GM23338 (cell line): Measurements from ENCODE around the gene CSPG5. TPM values are rescaled to one million over a fixed set of nuclear protein-coding genes. Genes with fewer than 3 reads are reported as not detected.

ENCODE experiments used
- ATAC-seq: fragments of 200-7000 bp; cut with Tn5 transposase; 3 replicates; pipeline ENCODE4 v1.9.1; 2020
- DNase-seq: peaks from one replicate; pipeline ENCODE4 v3.0.0-alpha.2; 2015; ENCODE audit warnings: low spot score
- H2AFZ ChIP-seq: fragments of 200-600 bp; sonication (generic); 2 replicates; pipeline ENCODE4 v1.8.0; 2016; ENCODE audit warnings: antibody characterized with exemption, mild to moderate bottlenecking, moderate library complexity
- H3F3A ChIP-seq: fragments of 200-600 bp; sonication (generic); replicated peaks from 2 replicates; pipeline ENCODE4 v1.8.0; 2017; ENCODE audit warnings: antibody characterized with exemption, mixed run types, low read depth
- H3K27ac ChIP-seq: fragments of 200-600 bp; sonication (generic); 2 replicates; pipeline ENCODE4 v1.6.1; 2016; ENCODE audit warnings: low read depth
- H3K27me3 ChIP-seq: fragments of 200-600 bp; sonication (generic); 2 replicates; pipeline ENCODE4 v1.8.0; 2016; ENCODE audit warnings: mild to moderate bottlenecking, mixed run types, moderate library complexity; ENCODE audit not compliant: insufficient read depth
- H3K36me3 ChIP-seq: fragments of 200-600 bp; sonication (generic); 2 replicates; pipeline ENCODE4 v1.8.0; 2016; ENCODE audit warnings: mild to moderate bottlenecking; ENCODE audit not compliant: insufficient read depth
- H3K4me1 ChIP-seq: fragments of 200-600 bp; sonication (generic); 2 replicates; pipeline ENCODE4 v1.8.0; 2016; ENCODE audit warnings: mild to moderate bottlenecking, moderate library complexity; ENCODE audit not compliant: insufficient read depth
- H3K4me2 ChIP-seq: fragments of 200-600 bp; sonication (generic); 2 replicates; pipeline ENCODE4 v1.7.1; 2017; ENCODE audit warnings: mixed run types
- H3K4me3 ChIP-seq: fragments of 200-600 bp; sonication (generic); 2 replicates; pipeline ENCODE4 v1.6.1; 2016; ENCODE audit warnings: mixed run types
- H3K79me2 ChIP-seq: fragments of 200-600 bp; sonication (generic); replicated peaks from 2 replicates; pipeline ENCODE4 v1.8.0; 2017; ENCODE audit warnings: mild to moderate bottlenecking; ENCODE audit not compliant: insufficient read depth
- H3K9me2 ChIP-seq: fragments of 200-600 bp; sonication (generic); 2 replicates; pipeline ENCODE4 v1.8.0; 2017; ENCODE audit not compliant: insufficient read depth
- H4K20me1 ChIP-seq: fragments of 200-600 bp; sonication (generic); replicated peaks from 2 replicates; pipeline ENCODE4 v1.8.0; 2017; ENCODE audit warnings: mild to moderate bottlenecking; ENCODE audit not compliant: insufficient read depth
- H3K27ac Mint-ChIP-seq: 2 replicates; pipeline ENCODE4 v1.8.0; 2020; ENCODE audit warnings: inconsistent platforms, mild to moderate bottlenecking, moderate library complexity, mixed read lengths
- H3K27me3 Mint-ChIP-seq: 3 replicates; pipeline ENCODE4 v1.8.0; 2022; ENCODE audit warnings: low read depth, mild to moderate bottlenecking, moderate library complexity, mixed read lengths, inconsistent platforms; ENCODE audit not compliant: insufficient read depth, poor library complexity
- H3K36me3 Mint-ChIP-seq: 3 replicates; pipeline ENCODE4 v1.8.0; 2021; ENCODE audit warnings: low read depth, mild to moderate bottlenecking, inconsistent platforms, moderate library complexity, mixed read lengths
- H3K4me1 Mint-ChIP-seq: 3 replicates; pipeline ENCODE4 v1.8.0; 2020; ENCODE audit warnings: mild to moderate bottlenecking, inconsistent platforms, mixed read lengths
- H3K4me3 Mint-ChIP-seq: 3 replicates; pipeline ENCODE4 v1.8.0; 2021; ENCODE audit warnings: moderate library complexity, mild to moderate bottlenecking, inconsistent platforms, mixed read lengths
- H3K9me3 Mint-ChIP-seq: 3 replicates; pipeline ENCODE4 v1.8.0; 2020; ENCODE audit warnings: moderate library complexity, mild to moderate bottlenecking, inconsistent platforms, mixed read lengths
- EZH2 ChIP-seq: fragments of 200-600 bp; sonication (generic); IDR thresholded peaks from one replicate; pipeline ENCODE4 v1.8.0; 2017; ENCODE audit warnings: antibody characterized with exemption, mild to moderate bottlenecking, low read depth; ENCODE audit not compliant: unreplicated experiment
- JUNB ChIP-seq: IDR thresholded peaks from one replicate; pipeline ENCODE4 v1.6.1; 2016; ENCODE audit warnings: antibody characterized with exemption; ENCODE audit not compliant: unreplicated experiment
- NANOG ChIP-seq: IDR thresholded peaks from 2 replicates; pipeline ENCODE4 v1.6.1; 2016; ENCODE audit warnings: antibody characterized with exemption, borderline replicate concordance
- POLR2AphosphoS5 ChIP-seq: IDR thresholded peaks from 2 replicates; pipeline ENCODE4 v1.6.1; 2016; ENCODE audit warnings: antibody characterized with exemption, low read depth
- ZNF114 ChIP-seq: fragments of 250-450 bp; sonication (Bioruptor Pico); IDR thresholded peaks from 2 replicates; pipeline ENCODE4 v1.5.0; 2020; ENCODE audit warnings: mild to moderate bottlenecking, moderate library complexity
- polyA plus RNA-seq: library from polyadenylated mRNA; unstranded; fragments of >200 nt; fragmentation: Nextera tagmentation; extraction: Ambion mirVana; gene quantifications from 2 replicates; pipeline ENCODE4 v1.2.1, GENCODE V29; 2016
- total RNA-seq: library from RNA; depleted of rRNA; stranded (reverse); fragments of >200 nt; shearing (Covaris generic); gene quantifications from 2 replicates; pipeline ENCODE4 v1.2.3, GENCODE V29; 2014
- TF ChIP-seq, protein P1 (sequence below): fragments of 250-450 bp; sonication (Bioruptor Pico); IDR thresholded peaks from 2 replicates; pipeline ENCODE4 v1.5.0; 2020; ENCODE audit warnings: mild to moderate bottlenecking, moderate library complexity
- TF ChIP-seq, protein P2 (sequence below): IDR thresholded peaks from 2 replicates; pipeline ENCODE4 v1.6.1; 2016; ENCODE audit warnings: antibody characterized with exemption
- TF ChIP-seq, protein P3 (sequence below): IDR thresholded peaks from one replicate; pipeline ENCODE4 v1.6.1; 2018; ENCODE audit warnings: antibody characterized with exemption; ENCODE audit not compliant: unreplicated experiment

Gene CSPG5
- total and polyA plus RNA-seq, 2 experiments from 2014 or later = 0.86 to 4.3 TPM

DNA sequence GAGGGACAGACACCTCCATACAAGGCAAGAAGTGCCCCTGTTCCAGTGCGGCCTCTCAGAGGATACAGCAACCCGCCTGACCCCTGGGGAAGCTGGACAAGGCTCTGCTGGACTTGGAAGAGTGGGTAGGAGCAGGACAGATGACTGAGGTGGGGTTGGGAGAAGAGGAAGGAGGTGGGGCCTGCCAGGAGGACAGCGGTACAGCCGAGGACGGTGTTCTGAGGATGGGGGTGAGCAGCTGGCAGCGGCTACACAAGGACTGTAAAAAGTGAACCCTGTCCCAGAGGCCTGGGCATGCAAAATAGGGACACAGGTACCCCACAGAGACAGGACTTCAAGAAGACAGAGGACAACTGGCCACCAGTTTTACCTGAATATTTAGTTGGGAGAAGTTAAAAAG is 41.7 kb downstream of the CSPG5 start (continued):
- TF ChIP-seq, protein P1, sequence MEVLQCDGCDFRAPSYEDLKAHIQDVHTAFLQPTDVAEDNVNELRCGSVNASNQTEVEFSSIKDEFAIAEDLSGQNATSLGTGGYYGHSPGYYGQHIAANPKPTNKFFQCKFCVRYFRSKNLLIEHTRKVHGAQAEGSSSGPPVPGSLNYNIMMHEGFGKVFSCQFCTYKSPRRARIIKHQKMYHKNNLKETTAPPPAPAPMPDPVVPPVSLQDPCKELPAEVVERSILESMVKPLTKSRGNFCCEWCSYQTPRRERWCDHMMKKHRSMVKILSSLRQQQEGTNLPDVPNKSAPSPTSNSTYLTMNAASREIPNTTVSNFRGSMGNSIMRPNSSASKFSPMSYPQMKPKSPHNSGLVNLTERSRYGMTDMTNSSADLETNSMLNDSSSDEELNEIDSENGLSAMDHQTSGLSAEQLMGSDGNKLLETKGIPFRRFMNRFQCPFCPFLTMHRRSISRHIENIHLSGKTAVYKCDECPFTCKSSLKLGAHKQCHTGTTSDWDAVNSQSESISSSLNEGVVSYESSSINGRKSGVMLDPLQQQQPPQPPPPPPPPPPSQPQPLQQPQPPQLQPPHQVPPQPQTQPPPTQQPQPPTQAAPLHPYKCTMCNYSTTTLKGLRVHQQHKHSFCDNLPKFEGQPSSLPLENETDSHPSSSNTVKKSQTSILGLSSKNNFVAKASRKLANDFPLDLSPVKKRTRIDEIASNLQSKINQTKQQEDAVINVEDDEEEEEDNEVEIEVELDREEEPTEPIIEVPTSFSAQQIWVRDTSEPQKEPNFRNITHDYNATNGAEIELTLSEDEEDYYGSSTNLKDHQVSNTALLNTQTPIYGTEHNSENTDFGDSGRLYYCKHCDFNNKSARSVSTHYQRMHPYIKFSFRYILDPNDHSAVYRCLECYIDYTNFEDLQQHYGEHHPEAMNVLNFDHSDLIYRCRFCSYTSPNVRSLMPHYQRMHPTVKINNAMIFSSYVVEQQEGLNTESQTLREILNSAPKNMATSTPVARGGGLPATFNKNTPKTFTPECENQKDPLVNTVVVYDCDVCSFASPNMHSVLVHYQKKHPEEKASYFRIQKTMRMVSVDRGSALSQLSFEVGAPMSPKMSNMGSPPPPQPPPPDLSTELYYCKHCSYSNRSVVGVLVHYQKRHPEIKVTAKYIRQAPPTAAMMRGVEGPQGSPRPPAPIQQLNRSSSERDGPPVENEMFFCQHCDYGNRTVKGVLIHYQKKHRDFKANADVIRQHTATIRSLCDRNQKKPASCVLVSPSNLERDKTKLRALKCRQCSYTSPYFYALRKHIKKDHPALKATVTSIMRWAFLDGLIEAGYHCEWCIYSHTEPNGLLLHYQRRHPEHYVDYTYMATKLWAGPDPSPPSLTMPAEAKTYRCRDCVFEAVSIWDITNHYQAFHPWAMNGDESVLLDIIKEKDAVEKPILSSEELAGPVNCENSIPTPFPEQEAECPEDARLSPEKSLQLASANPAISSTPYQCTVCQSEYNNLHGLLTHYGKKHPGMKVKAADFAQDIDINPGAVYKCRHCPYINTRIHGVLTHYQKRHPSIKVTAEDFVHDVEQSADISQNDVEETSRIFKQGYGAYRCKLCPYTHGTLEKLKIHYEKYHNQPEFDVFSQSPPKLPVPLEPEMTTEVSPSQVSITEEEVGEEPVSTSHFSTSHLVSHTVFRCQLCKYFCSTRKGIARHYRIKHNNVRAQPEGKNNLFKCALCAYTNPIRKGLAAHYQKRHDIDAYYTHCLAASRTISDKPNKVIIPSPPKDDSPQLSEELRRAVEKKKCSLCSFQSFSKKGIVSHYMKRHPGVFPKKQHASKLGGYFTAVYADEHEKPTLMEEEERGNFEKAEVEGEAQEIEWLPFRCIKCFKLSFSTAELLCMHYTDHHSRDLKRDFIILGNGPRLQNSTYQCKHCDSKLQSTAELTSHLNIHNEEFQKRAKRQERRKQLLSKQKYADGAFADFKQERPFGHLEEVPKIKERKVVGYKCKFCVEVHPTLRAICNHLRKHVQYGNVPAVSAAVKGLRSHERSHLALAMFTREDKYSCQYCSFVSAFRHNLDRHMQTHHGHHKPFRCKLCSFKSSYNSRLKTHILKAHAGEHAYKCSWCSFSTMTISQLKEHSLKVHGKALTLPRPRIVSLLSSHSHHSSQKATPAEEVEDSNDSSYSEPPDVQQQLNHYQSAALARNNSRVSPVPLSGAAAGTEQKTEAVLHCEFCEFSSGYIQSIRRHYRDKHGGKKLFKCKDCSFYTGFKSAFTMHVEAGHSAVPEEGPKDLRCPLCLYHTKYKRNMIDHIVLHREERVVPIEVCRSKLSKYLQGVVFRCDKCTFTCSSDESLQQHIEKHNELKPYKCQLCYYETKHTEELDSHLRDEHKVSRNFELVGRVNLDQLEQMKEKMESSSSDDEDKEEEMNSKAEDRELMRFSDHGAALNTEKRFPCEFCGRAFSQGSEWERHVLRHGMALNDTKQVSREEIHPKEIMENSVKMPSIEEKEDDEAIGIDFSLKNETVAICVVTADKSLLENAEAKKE (CRISPR knock-in tag) = no peak
- no peak for TF ChIP-seq JUNB
- TF ChIP-seq ZNF114 (CRISPR knock-in tag) = no peak
- TF ChIP-seq, protein P2, sequence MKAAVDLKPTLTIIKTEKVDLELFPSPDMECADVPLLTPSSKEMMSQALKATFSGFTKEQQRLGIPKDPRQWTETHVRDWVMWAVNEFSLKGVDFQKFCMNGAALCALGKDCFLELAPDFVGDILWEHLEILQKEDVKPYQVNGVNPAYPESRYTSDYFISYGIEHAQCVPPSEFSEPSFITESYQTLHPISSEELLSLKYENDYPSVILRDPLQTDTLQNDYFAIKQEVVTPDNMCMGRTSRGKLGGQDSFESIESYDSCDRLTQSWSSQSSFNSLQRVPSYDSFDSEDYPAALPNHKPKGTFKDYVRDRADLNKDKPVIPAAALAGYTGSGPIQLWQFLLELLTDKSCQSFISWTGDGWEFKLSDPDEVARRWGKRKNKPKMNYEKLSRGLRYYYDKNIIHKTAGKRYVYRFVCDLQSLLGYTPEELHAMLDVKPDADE = no peak
- TF ChIP-seq NANOG = no peak

DNA sequence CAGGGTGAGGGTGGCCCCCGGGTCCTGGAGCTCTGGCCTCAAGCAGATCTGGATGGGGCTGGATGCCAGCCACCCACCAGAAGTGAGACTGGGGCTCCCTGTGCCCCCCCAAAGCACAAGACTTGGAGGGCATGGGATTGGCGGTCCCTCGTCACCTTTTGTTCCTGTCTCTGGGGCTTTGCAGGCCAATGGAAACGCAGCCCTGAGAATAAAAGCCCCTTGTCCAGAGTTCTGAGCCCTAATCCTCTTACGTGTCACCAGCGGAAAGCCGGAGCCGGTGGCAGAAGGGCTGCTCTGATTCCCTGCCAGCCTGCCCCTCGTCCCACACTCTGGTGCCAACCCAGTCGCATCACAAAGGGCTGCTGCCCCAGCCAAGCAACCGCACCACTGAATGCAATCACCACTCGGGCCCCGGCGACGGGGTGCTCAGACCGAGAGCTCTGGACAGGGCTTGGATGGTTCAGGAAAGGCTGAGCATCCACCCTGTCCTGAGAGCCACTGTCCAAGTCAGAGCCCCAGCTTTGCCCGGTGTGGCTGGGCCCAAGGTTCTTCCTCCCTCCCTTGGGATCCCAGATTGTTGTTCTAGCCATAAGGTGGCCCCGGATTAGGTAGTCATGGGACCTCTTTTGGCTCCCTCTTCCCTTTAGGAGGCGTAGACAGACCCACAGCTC is 42.3 kb downstream of the CSPG5 start:
- Mint-ChIP-seq H3K4me1 (no peaks in the 10 kb centered on the region; the same call in 1 of the 3 replicates), H3K4me3 (no peak overlapping the region), H3K36me3 (no peaks in the 10 kb centered on the region), H3K27ac (no peak overlapping the region), H3K27me3 (peaks cover 2% of the 10 kb centered on the region), H3K9me3 (peaks cover 11% of the 10 kb centered on the region; the same call in 2 of the 3 replicates)
- Histone ChIP-seq H3K9me2 (no peaks in the 10 kb centered on the region), H4K20me1 (no peaks in the 10 kb centered on the region), H3K4me2 (no peak overlapping the region), H3K27me3 (no peaks in the 10 kb centered on the region), H2AFZ (peak overlapping the region; percentile 43), H3K4me1 (no peaks in the 10 kb centered on the region), H3K27ac (no peak overlapping the region), H3K79me2 (no peaks in the 10 kb centered on the region), H3F3A (no peaks in the 10 kb centered on the region), H3K36me3 (no peaks in the 10 kb centered on the region), H3K4me3 (no peak overlapping the region)
- ATAC-seq = no peak
- DNase-seq = no peak
- no peak for TF ChIP-seq JUNB
- TF ChIP-seq, protein P3, sequence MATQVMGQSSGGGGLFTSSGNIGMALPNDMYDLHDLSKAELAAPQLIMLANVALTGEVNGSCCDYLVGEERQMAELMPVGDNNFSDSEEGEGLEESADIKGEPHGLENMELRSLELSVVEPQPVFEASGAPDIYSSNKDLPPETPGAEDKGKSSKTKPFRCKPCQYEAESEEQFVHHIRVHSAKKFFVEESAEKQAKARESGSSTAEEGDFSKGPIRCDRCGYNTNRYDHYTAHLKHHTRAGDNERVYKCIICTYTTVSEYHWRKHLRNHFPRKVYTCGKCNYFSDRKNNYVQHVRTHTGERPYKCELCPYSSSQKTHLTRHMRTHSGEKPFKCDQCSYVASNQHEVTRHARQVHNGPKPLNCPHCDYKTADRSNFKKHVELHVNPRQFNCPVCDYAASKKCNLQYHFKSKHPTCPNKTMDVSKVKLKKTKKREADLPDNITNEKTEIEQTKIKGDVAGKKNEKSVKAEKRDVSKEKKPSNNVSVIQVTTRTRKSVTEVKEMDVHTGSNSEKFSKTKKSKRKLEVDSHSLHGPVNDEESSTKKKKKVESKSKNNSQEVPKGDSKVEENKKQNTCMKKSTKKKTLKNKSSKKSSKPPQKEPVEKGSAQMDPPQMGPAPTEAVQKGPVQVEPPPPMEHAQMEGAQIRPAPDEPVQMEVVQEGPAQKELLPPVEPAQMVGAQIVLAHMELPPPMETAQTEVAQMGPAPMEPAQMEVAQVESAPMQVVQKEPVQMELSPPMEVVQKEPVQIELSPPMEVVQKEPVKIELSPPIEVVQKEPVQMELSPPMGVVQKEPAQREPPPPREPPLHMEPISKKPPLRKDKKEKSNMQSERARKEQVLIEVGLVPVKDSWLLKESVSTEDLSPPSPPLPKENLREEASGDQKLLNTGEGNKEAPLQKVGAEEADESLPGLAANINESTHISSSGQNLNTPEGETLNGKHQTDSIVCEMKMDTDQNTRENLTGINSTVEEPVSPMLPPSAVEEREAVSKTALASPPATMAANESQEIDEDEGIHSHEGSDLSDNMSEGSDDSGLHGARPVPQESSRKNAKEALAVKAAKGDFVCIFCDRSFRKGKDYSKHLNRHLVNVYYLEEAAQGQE = no peak
- no peak for TF ChIP-seq POLR2AphosphoS5
- no peak for TF ChIP-seq NANOG
- TF ChIP-seq EZH2 = no peak
